ENCODE data around the gene LDLRAD4.

The LDLRAD4 gene

GRCh38 chr18:13266218-13267100 lies 47.9 kb downstream of the LDLRAD4 start:
- Histone ChIP-seq H3K27ac (no peak overlapping the region), H3K4me3 (no peak overlapping the region), H3K9me3 (ENCODE audit: low read depth, low read length) (no peaks in the 10 kb centered on the region), H3K36me3 (ENCODE audit: insufficient read depth, low read length) (no peaks in the 10 kb centered on the region), H3K9ac (ENCODE audit: insufficient read length) (no peak overlapping the region)
- TF ChIP-seq POLR2AphosphoS5 (IDR thresholded peaks at IDR 0.05; ENCODE audit: borderline replicate concordance, low read depth, low read length) (no peak), EZH2 (IDR thresholded peaks at IDR 0.05) (no peak)
- DNase-seq (ENCODE audit: low read depth, low spot score), result no peak

GRCh38 chr18:13267431-13267873 lies 48.9 kb downstream of the LDLRAD4 start:
- no peaks in the 10 kb centered on the region for H3K9me3 ChIP-seq (ENCODE audit: low read depth, low read length)
- no peak overlapping the region for H3K27ac ChIP-seq
- no peak overlapping the region for H3K4me3 ChIP-seq
- no peak overlapping the region for H3K9ac ChIP-seq (ENCODE audit: insufficient read length)
- TF ChIP-seq EZH2 (IDR thresholded peaks at IDR 0.05) (no peak), FOXP2 (optimal IDR thresholded peaks at IDR 0.05; ENCODE audit: control extremely low read depth, extremely low read length, insufficient read depth) (no peak)
- no peak for DNase-seq (ENCODE audit: low read depth, low spot score)
- no peaks in the 10 kb centered on the region for H3K36me3 ChIP-seq (ENCODE audit: insufficient read depth, low read length)

GRCh38 chr18:13268158-13269012 lies 49.8 kb downstream of the LDLRAD4 start:
- Histone ChIP-seq H3K9ac (ENCODE audit: insufficient read length) (no peak overlapping the region), H3K36me3 (ENCODE audit: insufficient read depth, low read length) (no peaks in the 10 kb centered on the region), H3K4me3 (no peak overlapping the region), H3K9me3 (ENCODE audit: low read depth, low read length) (no peaks in the 10 kb centered on the region), H3K27ac (no peak overlapping the region)
- no peak for TF ChIP-seq EZH2 (IDR thresholded peaks at IDR 0.05)
- TF ChIP-seq FOXP2 (optimal IDR thresholded peaks at IDR 0.05; ENCODE audit: control extremely low read depth, extremely low read length, insufficient read depth), result no peak
- TF ChIP-seq POLR2AphosphoS5 (IDR thresholded peaks at IDR 0.05; ENCODE audit: borderline replicate concordance, low read depth, low read length), result no peak
- DNase-seq (ENCODE audit: low read depth, low spot score), result no peak

- Histone ChIP-seq H3K36me3 (ENCODE audit: insufficient read depth, low read length) (no peaks in the 10 kb centered on the region), H3K27ac (no peak overlapping the region), H3K4me3 (no peak overlapping the region), H3K9me3 (ENCODE audit: low read depth, low read length) (no peaks in the 10 kb centered on the region), H3K9ac (ENCODE audit: insufficient read length) (no peak overlapping the region)
- no peak for DNase-seq (ENCODE audit: low read depth, low spot score)
- TF ChIP-seq FOXP2 (optimal IDR thresholded peaks at IDR 0.05; ENCODE audit: control extremely low read depth, extremely low read length, insufficient read depth) (no peak), POLR2AphosphoS5 (IDR thresholded peaks at IDR 0.05; ENCODE audit: borderline replicate concordance, low read depth, low read length) (no peak), EZH2 (IDR thresholded peaks at IDR 0.05) (no peak)
Observed at GRCh38 chr18:13269013-13269280, 50.4 kb downstream of the LDLRAD4 start.

- Histone ChIP-seq H3K9ac (ENCODE audit: insufficient read length) (no peak overlapping the region), H3K4me3 (no peak overlapping the region), H3K9me3 (ENCODE audit: low read depth, low read length) (no peaks in the 10 kb centered on the region), H3K36me3 (ENCODE audit: insufficient read depth, low read length) (no peaks in the 10 kb centered on the region), H3K27ac (no peak overlapping the region)
- TF ChIP-seq EZH2 (IDR thresholded peaks at IDR 0.05), result no peak
- TF ChIP-seq FOXP2 (optimal IDR thresholded peaks at IDR 0.05; ENCODE audit: control extremely low read depth, extremely low read length, insufficient read depth), result no peak
- no peak for TF ChIP-seq POLR2AphosphoS5 (IDR thresholded peaks at IDR 0.05; ENCODE audit: borderline replicate concordance, low read depth, low read length)
- DNase-seq (ENCODE audit: low read depth, low spot score), result no peak
Observed at GRCh38 chr18:13269521-13270011, 51.0 kb downstream of the LDLRAD4 start.

GRCh38 chr18:13270279-13270855 lies 51.8 kb downstream of the LDLRAD4 start:
- H3K4me3 ChIP-seq, result no peak overlapping the region
- TF ChIP-seq EZH2 (IDR thresholded peaks at IDR 0.05) (no peak), FOXP2 (optimal IDR thresholded peaks at IDR 0.05; ENCODE audit: control extremely low read depth, extremely low read length, insufficient read depth) (no peak), POLR2AphosphoS5 (IDR thresholded peaks at IDR 0.05; ENCODE audit: borderline replicate concordance, low read depth, low read length) (no peak)

GRCh38 chr18:13271302-13271911 lies 52.8 kb downstream of the LDLRAD4 start:
- no peak overlapping the region for H3K9ac ChIP-seq (ENCODE audit: insufficient read length)
- no peak overlapping the region for H3K4me3 ChIP-seq
- no peak for DNase-seq (ENCODE audit: low read depth, low spot score)
- no peaks in the 10 kb centered on the region for H3K9me3 ChIP-seq (ENCODE audit: low read depth, low read length)
- TF ChIP-seq POLR2AphosphoS5 (IDR thresholded peaks at IDR 0.05; ENCODE audit: borderline replicate concordance, low read depth, low read length) (no peak), FOXP2 (optimal IDR thresholded peaks at IDR 0.05; ENCODE audit: control extremely low read depth, extremely low read length, insufficient read depth) (no peak), EZH2 (IDR thresholded peaks at IDR 0.05) (no peak)
- H3K36me3 ChIP-seq (ENCODE audit: insufficient read depth, low read length), result no peaks in the 10 kb centered on the region
- H3K27ac ChIP-seq, result no peak overlapping the region

More at GRCh38 chr18:13270279-13270855, 51.8 kb downstream of the LDLRAD4 start:
- H3K9me3 ChIP-seq (ENCODE audit: low read depth, low read length), result no peaks in the 10 kb centered on the region
- no peak for DNase-seq (ENCODE audit: low read depth, low spot score)
- H3K9ac ChIP-seq (ENCODE audit: insufficient read length), result no peak overlapping the region
- no peak overlapping the region for H3K27ac ChIP-seq
- H3K36me3 ChIP-seq (ENCODE audit: insufficient read depth, low read length), result no peaks in the 10 kb centered on the region

GRCh38 chr18:13272416-13272815 lies 53.9 kb downstream of the LDLRAD4 start:
- no peaks in the 10 kb centered on the region for H3K9me3 ChIP-seq (ENCODE audit: low read depth, low read length)
- DNase-seq (ENCODE audit: low read depth, low spot score), result no peak
- no peak overlapping the region for H3K9ac ChIP-seq (ENCODE audit: insufficient read length)
- no peak overlapping the region for H3K27ac ChIP-seq
- TF ChIP-seq FOXP2 (optimal IDR thresholded peaks at IDR 0.05; ENCODE audit: control extremely low read depth, extremely low read length, insufficient read depth) (no peak), EZH2 (IDR thresholded peaks at IDR 0.05) (no peak), POLR2AphosphoS5 (IDR thresholded peaks at IDR 0.05; ENCODE audit: borderline replicate concordance, low read depth, low read length) (no peak)
- H3K4me3 ChIP-seq, result no peak overlapping the region
- H3K36me3 ChIP-seq (ENCODE audit: insufficient read depth, low read length), result no peaks in the 10 kb centered on the region

All from SK-N-MC (cell line).